Endothelial cell of umbilical vein (primary cell): Measurements from ENCODE around the gene THAP3. TPM values are rescaled to one million over a fixed set of nuclear protein-coding genes. Genes with fewer than 3 reads are reported as not detected.

Experiments
- BruUV-seq: library from RNA; stranded (reverse); fragments of 400-500 nt; replicated peaks from 2 replicates; lab custom pipeline; 2021; lab: Mats Ljungman, UMichigan
- CTCF ChIA-PET: fragments of 300-600, 350-600 bp; sonication (Branson Sonifier 250); formaldehyde crosslinking; loops from one replicate; lab custom pipeline; 2021; ENCODE audit warnings: antibody characterized with exemption, inconsistent platforms; lab: Charles Lee
- POLR2A ChIA-PET: fragments of 300-600, 350-600 bp; sonication (Branson Sonifier 250); formaldehyde crosslinking; loops from one replicate; lab custom pipeline; 2021; ENCODE audit warnings: antibody characterized with exemption, inconsistent platforms; lab: Charles Lee
- DNase-seq: peaks from one replicate; pipeline ENCODE4 v3.0.0-alpha.2; 2011; ENCODE audit warnings: low read depth, low spot score
- FAIRE-seq: peaks from 2 replicates; lab custom pipeline; 2011; peaks lifted over from hg19 to GRCh38; lab: Jason Lieb, UNC
- H2AFZ ChIP-seq: 2 replicates; pipeline ENCODE4 v1.6.0; 2012; ENCODE audit warnings: low read depth, low read length, control low read depth, inconsistent platforms
- H3K27ac ChIP-seq: 2 replicates; pipeline ENCODE4 v1.5.1; 2011; ENCODE audit warnings: low read depth, mild to moderate bottlenecking, control low read depth, low read length, moderate library complexity; ENCODE audit not compliant: insufficient read depth
- H3K27me3 ChIP-seq, 2 experiments: 2 replicates each; pipeline versions ENCODE4 v1.6.0 to v1.6.1; 2011; ENCODE audit warnings: low read length in 2 of 2, mixed read lengths in 1 of 2; ENCODE audit not compliant: control insufficient read depth in 2 of 2, insufficient read depth in 2 of 2
- H3K36me3 ChIP-seq, 2 experiments: 2 replicates in 1 of 2; 3 replicates in 1 of 2; pipeline ENCODE4 v1.5.1; 2011; ENCODE audit warnings: low read length in 2 of 2, mild to moderate bottlenecking in 1 of 2, moderate library complexity in 1 of 2; ENCODE audit not compliant: control insufficient read depth in 2 of 2, insufficient read depth in 2 of 2; ENCODE audit errors: extremely low read depth in 1 of 2
- H3K4me1 ChIP-seq: 3 replicates; pipeline ENCODE4 v1.5.1; 2011; ENCODE audit warnings: mild to moderate bottlenecking, low read length; ENCODE audit not compliant: control insufficient read depth, insufficient read depth; ENCODE audit errors: extremely low read depth
- H3K4me2 ChIP-seq: 2 replicates; pipeline ENCODE4 v1.6.1; 2011; ENCODE audit warnings: low read length, control low read depth, mixed read lengths; ENCODE audit not compliant: insufficient read depth
- H3K4me3 ChIP-seq, 3 experiments: fragments of 200-600 bp in 1 of 3; sonication (generic), shearing (Covaris generic) in 1 of 3; replicated peaks in 1 of 3; 2 replicates each; pipeline ENCODE4 v1.5.1; 2011 to 2016; ENCODE audit warnings: control low read depth in 3 of 3, low read length in 3 of 3, mild to moderate bottlenecking in 2 of 3, inconsistent platforms in 1 of 3, low read depth in 1 of 3, moderate library complexity in 1 of 3; ENCODE audit not compliant: insufficient read depth in 1 of 3
- H3K79me2 ChIP-seq: 2 replicates; pipeline ENCODE4 v1.6.0; 2012; ENCODE audit warnings: low read length, inconsistent platforms; ENCODE audit not compliant: control insufficient read depth, insufficient read depth
- H3K9ac ChIP-seq: replicated peaks from 2 replicates; pipeline ENCODE3; 2011; ENCODE audit warnings: low read length, control low read depth; ENCODE audit not compliant: insufficient read depth; ENCODE audit errors: extremely low read depth
- H3K9me1 ChIP-seq: replicated peaks from 3 replicates; pipeline ENCODE4 v1.6.0; 2011; ENCODE audit warnings: mild to moderate bottlenecking, low read length; ENCODE audit not compliant: control insufficient read depth, insufficient read depth; ENCODE audit errors: extremely low read depth
- H3K9me3 ChIP-seq: replicated peaks from 2 replicates; pipeline ENCODE4 v1.5.1; 2012; ENCODE audit warnings: low read length, inconsistent platforms; ENCODE audit not compliant: control insufficient read depth, insufficient read depth
- H4K20me1 ChIP-seq: replicated peaks from 2 replicates; pipeline ENCODE3; 2011; ENCODE audit warnings: mild to moderate bottlenecking, low read length; ENCODE audit not compliant: control insufficient read depth, insufficient read depth; ENCODE audit errors: extremely low read depth
- EZH2 ChIP-seq: IDR thresholded peaks from 2 replicates; pipeline ENCODE4 v1.6.1; 2012; ENCODE audit warnings: borderline replicate concordance, low read depth, mild to moderate bottlenecking, moderate library complexity, low read length, inconsistent platforms; ENCODE audit not compliant: severe bottlenecking
- FOS ChIP-seq: IDR thresholded peaks from 2 replicates; pipeline ENCODE4 v1.6.1; 2011; ENCODE audit warnings: mild to moderate bottlenecking, low read length, moderate library complexity, borderline replicate concordance; ENCODE audit not compliant: insufficient read depth
- GATA2 ChIP-seq: IDR thresholded peaks from 2 replicates; pipeline ENCODE4 v1.7.0; 2011; ENCODE audit warnings: low read depth, mild to moderate bottlenecking, moderate library complexity, mixed read lengths, low read length; ENCODE audit not compliant: insufficient read length, insufficient read depth
- JUN ChIP-seq: IDR thresholded peaks from 2 replicates; pipeline ENCODE4 v1.6.1; 2011; ENCODE audit warnings: borderline replicate concordance, low read depth; ENCODE audit not compliant: insufficient read length, insufficient read depth
- MYC ChIP-seq: IDR thresholded peaks from one replicate; pipeline ENCODE4 v1.6.1; 2011; ENCODE audit warnings: mild to moderate bottlenecking, low read depth, low read length
- POLR2A ChIP-seq: IDR thresholded peaks from 2 replicates; pipeline ENCODE4 v1.6.1; 2012; ENCODE audit warnings: low read depth, mild to moderate bottlenecking, control low read depth, low read length
- POLR2AphosphoS5 ChIP-seq: IDR thresholded peaks from 2 replicates; pipeline ENCODE4 v1.6.1; 2012; ENCODE audit warnings: low read depth, mild to moderate bottlenecking, control low read depth, low read length, moderate library complexity; ENCODE audit not compliant: insufficient read depth
- dilution Hi-C: fragments of 300-500 bp; cut with MboI; formaldehyde crosslinking; loops from one replicate; pipeline ENCODE4 v1.15.0; 2019; ENCODE audit warnings: low sequenced_read_pairs; ENCODE audit not compliant: extremely low pct_ligation_motif_present
- intact Hi-C: fragments of 100-400 bp; cut with micrococcal nuclease; formaldehyde crosslinking; loops from one replicate; pipeline ENCODE4 v1.10.0; 2022
- polyA plus RNA-seq, 4 experiments: library from polyadenylated mRNA; depleted of rRNA in 3 of 4; stranded (reverse) in 3 of 4; unstranded in 1 of 4; fragments of >200 nt; gene quantifications; 2 replicates each; pipeline versions ENCODE4 v1.2.1 to v1.2.3, GENCODE V29; 2011 to 2012; ENCODE audit warnings: missing spikeins in 1 of 4
- total RNA-seq: library from RNA; stranded (reverse); gene quantifications from 2 replicates; pipeline ENCODE4 v1.2.3, GENCODE V29; 2021
- TF ChIP-seq, protein P1 (sequence below), 2 donors: IDR thresholded peaks; 1 replicate in 1 of 2; 2 replicates in 1 of 2; pipeline ENCODE4 v1.5.1; 2011; ENCODE audit warnings: low read length in 2 of 2, mild to moderate bottlenecking in 2 of 2, moderate library complexity in 2 of 2, control low read depth in 1 of 2, inconsistent platforms in 1 of 2, low read depth in 1 of 2; ENCODE audit not compliant: insufficient read depth in 1 of 2; ENCODE audit errors: extremely low read depth in 1 of 2
- TF ChIP-seq, protein P2 (sequence below): IDR thresholded peaks from 2 replicates; pipeline ENCODE4 v1.6.1; 2011; ENCODE audit not compliant: insufficient read depth, insufficient read length

The THAP3 gene
- total and polyA plus RNA-seq, 2 donors (not counting 3 experiments of a cell fraction or from before 2014, with no cell fraction given): 11.3 to 16.7 TPM

DNA sequence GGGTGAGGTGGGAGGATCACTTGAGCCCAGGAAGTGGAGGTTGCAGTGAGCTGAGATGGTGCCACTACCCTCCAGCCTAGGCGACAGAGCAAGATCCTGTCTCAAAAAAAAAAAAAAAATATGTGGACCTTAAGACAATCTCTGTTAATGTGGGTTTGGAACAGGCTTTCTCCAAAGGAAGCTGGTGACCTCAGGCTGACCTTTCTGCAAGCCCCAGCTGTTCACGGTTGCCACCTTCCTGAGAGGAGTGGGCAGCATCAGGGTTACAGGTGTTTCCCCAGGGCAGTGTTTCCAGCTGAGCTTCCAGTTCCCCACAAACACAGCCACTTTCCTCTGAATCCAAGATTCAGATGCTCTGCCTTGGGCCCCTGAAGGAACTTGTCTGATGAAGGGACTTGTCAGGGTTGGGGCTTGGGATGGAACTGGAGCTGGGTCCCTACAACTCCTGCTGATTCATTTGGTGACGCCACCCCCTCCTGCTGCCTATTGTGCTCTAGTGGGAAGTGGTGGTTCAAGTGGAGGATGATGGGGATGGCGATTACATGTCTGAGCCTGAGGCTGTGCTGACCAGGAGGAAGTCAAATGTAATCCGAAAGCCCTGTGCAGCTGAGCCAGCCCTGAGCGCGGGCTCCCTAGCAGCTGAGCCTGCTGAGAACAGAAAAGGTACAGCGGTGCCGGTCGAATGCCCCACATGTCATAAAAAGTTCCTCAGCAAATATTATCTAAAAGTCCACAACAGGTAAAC lies 42.9 kb upstream of the THAP3 start:
- TF ChIP-seq, protein P1, sequence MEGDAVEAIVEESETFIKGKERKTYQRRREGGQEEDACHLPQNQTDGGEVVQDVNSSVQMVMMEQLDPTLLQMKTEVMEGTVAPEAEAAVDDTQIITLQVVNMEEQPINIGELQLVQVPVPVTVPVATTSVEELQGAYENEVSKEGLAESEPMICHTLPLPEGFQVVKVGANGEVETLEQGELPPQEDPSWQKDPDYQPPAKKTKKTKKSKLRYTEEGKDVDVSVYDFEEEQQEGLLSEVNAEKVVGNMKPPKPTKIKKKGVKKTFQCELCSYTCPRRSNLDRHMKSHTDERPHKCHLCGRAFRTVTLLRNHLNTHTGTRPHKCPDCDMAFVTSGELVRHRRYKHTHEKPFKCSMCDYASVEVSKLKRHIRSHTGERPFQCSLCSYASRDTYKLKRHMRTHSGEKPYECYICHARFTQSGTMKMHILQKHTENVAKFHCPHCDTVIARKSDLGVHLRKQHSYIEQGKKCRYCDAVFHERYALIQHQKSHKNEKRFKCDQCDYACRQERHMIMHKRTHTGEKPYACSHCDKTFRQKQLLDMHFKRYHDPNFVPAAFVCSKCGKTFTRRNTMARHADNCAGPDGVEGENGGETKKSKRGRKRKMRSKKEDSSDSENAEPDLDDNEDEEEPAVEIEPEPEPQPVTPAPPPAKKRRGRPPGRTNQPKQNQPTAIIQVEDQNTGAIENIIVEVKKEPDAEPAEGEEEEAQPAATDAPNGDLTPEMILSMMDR (IDR thresholded peaks at IDR 0.05; ENCODE audit: extremely low read depth in 1 of 2, insufficient read depth in 1 of 2, low read depth in 1 of 2, low read length in 2 of 2): no peak
- no peak for TF ChIP-seq POLR2A
- TF ChIP-seq JUN: no peak
- no peak for TF ChIP-seq EZH2
- TF ChIP-seq GATA2: no peak
- no peak for TF ChIP-seq POLR2AphosphoS5
- TF ChIP-seq FOS: no peak
- no peak for TF ChIP-seq MYC
- TF ChIP-seq, protein P2, sequence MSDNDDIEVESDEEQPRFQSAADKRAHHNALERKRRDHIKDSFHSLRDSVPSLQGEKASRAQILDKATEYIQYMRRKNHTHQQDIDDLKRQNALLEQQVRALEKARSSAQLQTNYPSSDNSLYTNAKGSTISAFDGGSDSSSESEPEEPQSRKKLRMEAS: no peak
- Histone ChIP-seq H3K9me1 (no peaks in the 10 kb centered on the region), H3K4me1 (peaks cover 14% of the 10 kb centered on the region), H3K36me3 (no peaks in the 10 kb centered on the region), H3K4me2 (no peak overlapping the region), H3K27me3 (no peaks in the 10 kb centered on the region), H3K4me3 (no peak overlapping the region), H3K27ac (no peak overlapping the region), H3K79me2 (peaks cover 11% of the 10 kb centered on the region), H4K20me1 (no peaks in the 10 kb centered on the region), H3K9ac (no peak overlapping the region), H3K9me3 (no peaks in the 10 kb centered on the region), H2AFZ (no peak overlapping the region)
- no peak for DNase-seq
- CTCF ChIA-PET: interaction anchor here (0.7 to 0.9 kb wide), 2 partner anchors 27 to 31 kb away, joined by 3 read pairs; partner anchors contain the start of gene NOL9
- intact Hi-C loops: no loop called here
- POLR2A ChIA-PET: no interaction called here
- no TSS peak for BruUV-seq
- no peak for FAIRE-seq
- dilution Hi-C loops: no loop called here
